PC-9 (cell line): ENCODE data around the gene FAM168A. TPM values are rescaled to one million over a fixed set of nuclear protein-coding genes. Genes with fewer than 3 reads are reported as not detected.

Experiments
- BruUV-seq: library from RNA; stranded (reverse); fragments of 400-500 nt; replicated peaks from 2 replicates; lab custom pipeline; 2021; lab: Mats Ljungman, UMichigan
- CTCF ChIA-PET: fragments of 300-600 bp; sonication (Branson Sonifier 250); formaldehyde crosslinking; loops from one replicate; lab custom pipeline; 2022; ENCODE audit warnings: antibody characterized with exemption; lab: Charles Lee
- POLR2A ChIA-PET: fragments of 300-600 bp; sonication (Branson Sonifier 250); formaldehyde crosslinking; loops from one replicate; lab custom pipeline; 2022; ENCODE audit warnings: antibody characterized with exemption; ENCODE audit not compliant: unreplicated experiment; lab: Charles Lee
- DNase-seq, 2 experiments: peaks; one replicate each; pipeline versions ENCODE4 v3.0.0 to v3.0.0-alpha.2; 2015 to 2022; ENCODE audit warnings: mixed read lengths in 1 of 2
- H2AFZ ChIP-seq: fragments of 200-600 bp; sonication (generic); 2 replicates; pipeline ENCODE4 v1.8.1; 2017; ENCODE audit warnings: antibody characterized with exemption
- H3F3A ChIP-seq: fragments of 200-600 bp; sonication (generic); 2 replicates; pipeline ENCODE4 v1.8.1; 2017; ENCODE audit warnings: antibody characterized with exemption, mild to moderate bottlenecking, low read depth; ENCODE audit not compliant: insufficient read depth
- H3K27ac ChIP-seq: fragments of 200-600 bp; sonication (generic); 2 replicates; pipeline ENCODE4 v1.6.1; 2016; ENCODE audit warnings: mixed run types
- H3K27me3 ChIP-seq: fragments of 200-600 bp; sonication (generic); 2 replicates; pipeline ENCODE4 v1.6.1; 2016; ENCODE audit warnings: low read depth, mixed run types; ENCODE audit not compliant: insufficient read depth
- H3K36me3 ChIP-seq: fragments of 200-600 bp; sonication (generic); 2 replicates; pipeline ENCODE4 v1.6.1; 2016; ENCODE audit warnings: low read depth, mixed run types
- H3K4me1 ChIP-seq: fragments of 200-600 bp; sonication (generic); replicated peaks from 2 replicates; pipeline ENCODE4 v1.6.1; 2016; ENCODE audit warnings: mixed run types; ENCODE audit not compliant: insufficient read depth
- H3K4me2 ChIP-seq: fragments of 200-600 bp; sonication (generic); 2 replicates; pipeline ENCODE4 v1.6.1; 2017; ENCODE audit warnings: mixed run types
- H3K4me3 ChIP-seq: fragments of 200-600 bp; sonication (generic); 2 replicates; pipeline ENCODE4 v1.6.1; 2016; ENCODE audit warnings: mixed run types
- H3K79me2 ChIP-seq: fragments of 200-600 bp; sonication (generic); 2 replicates; pipeline ENCODE4 v1.6.1; 2017; ENCODE audit warnings: low read depth, mixed run types
- H3K9me2 ChIP-seq: fragments of 200-600 bp; sonication (generic); 2 replicates; pipeline ENCODE4 v1.8.1; 2017; ENCODE audit warnings: mild to moderate bottlenecking; ENCODE audit not compliant: insufficient read depth
- H3K9me3 ChIP-seq: fragments of 200-600 bp; sonication (generic); 2 replicates; pipeline ENCODE4 v1.8.1; 2016; ENCODE audit warnings: low read depth; ENCODE audit not compliant: insufficient read depth
- H4K20me1 ChIP-seq: fragments of 200-600 bp; sonication (generic); 2 replicates; pipeline ENCODE4 v1.8.1; 2017; ENCODE audit not compliant: insufficient read depth
- EZH2 ChIP-seq: fragments of 200-600 bp; sonication (generic); IDR thresholded peaks from 2 replicates; pipeline ENCODE4 v1.8.0; 2017; ENCODE audit warnings: antibody characterized with exemption, low read depth
- intact Hi-C: fragments of 100-400 bp; cut with micrococcal nuclease; formaldehyde crosslinking; loops from one replicate; pipeline ENCODE4 v1.10.0; 2022; ENCODE audit not compliant: unreplicated experiment
- total RNA-seq: library from RNA; stranded (reverse); gene quantifications from 2 replicates; pipeline ENCODE4 v1.2.3, GENCODE V29; 2021
- TF ChIP-seq, protein P1 (sequence below): fragments of 200-600 bp; sonication (generic); conservative IDR thresholded peaks from 2 replicates; pipeline ENCODE4 v1.6.1; 2017; ENCODE audit warnings: mixed run types, antibody characterized with exemption, mild to moderate bottlenecking, moderate library complexity

The FAM168A gene
- total RNA-seq, 1 experiment from 2014 or later, result 51.2 TPM

DNA sequence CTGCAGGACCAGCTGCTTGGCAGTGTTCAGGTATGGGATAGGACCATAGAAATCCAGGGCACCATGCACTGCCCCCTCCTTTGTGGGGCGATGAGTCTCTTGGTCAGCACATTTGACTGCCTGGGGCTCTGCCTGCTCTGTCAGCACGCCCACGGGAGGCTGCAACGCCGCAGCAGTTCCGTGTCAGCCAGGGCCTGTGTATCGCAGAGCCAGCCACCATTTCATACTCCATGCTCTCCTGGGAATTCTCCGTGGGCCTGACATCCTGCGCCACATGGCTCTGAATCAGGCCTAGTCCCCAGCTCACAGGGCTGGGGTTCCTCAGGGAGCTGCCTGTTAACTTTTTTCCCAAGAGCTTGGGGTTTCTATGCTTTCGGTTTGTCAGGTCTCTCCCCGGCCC lies 238.6 kb downstream of the FAM168A start:
- Histone ChIP-seq H4K20me1 (no peaks in the 10 kb centered on the region), H3K27ac (no peak overlapping the region), H3K4me2 (no peak overlapping the region), H3K4me1 (no peaks in the 10 kb centered on the region), H3K4me3 (no peak overlapping the region), H3F3A (no peaks in the 10 kb centered on the region), H3K36me3 (0 out of 2 replicates have a peak, but pooled peaks cover 4% of the 10 kb centered on the region), H3K79me2 (no peaks in the 10 kb centered on the region), H2AFZ (no peak overlapping the region), H3K9me3 (no peaks in the 10 kb centered on the region), H3K27me3 (no peaks in the 10 kb centered on the region), H3K9me2 (no peaks in the 10 kb centered on the region)
- DNase-seq, result no peak
- TF ChIP-seq EZH2, result no peak
- TF ChIP-seq, protein P1, sequence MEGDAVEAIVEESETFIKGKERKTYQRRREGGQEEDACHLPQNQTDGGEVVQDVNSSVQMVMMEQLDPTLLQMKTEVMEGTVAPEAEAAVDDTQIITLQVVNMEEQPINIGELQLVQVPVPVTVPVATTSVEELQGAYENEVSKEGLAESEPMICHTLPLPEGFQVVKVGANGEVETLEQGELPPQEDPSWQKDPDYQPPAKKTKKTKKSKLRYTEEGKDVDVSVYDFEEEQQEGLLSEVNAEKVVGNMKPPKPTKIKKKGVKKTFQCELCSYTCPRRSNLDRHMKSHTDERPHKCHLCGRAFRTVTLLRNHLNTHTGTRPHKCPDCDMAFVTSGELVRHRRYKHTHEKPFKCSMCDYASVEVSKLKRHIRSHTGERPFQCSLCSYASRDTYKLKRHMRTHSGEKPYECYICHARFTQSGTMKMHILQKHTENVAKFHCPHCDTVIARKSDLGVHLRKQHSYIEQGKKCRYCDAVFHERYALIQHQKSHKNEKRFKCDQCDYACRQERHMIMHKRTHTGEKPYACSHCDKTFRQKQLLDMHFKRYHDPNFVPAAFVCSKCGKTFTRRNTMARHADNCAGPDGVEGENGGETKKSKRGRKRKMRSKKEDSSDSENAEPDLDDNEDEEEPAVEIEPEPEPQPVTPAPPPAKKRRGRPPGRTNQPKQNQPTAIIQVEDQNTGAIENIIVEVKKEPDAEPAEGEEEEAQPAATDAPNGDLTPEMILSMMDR, result no peak
- ChIA-PET POLR2A (interaction anchor here (0.6 kb wide), 1 partner anchor 259 kb away, joined by 13 read pairs; no protein-coding TSS in a partner anchor), CTCF (no interaction called here)
- no TSS peak for BruUV-seq
- intact Hi-C loops, result no loop called here

GRCh38 chr11:73358071-73358470 lies 239.8 kb downstream of the FAM168A start:
- no peak overlapping the region for H3K27ac ChIP-seq
- H2AFZ ChIP-seq, result no peak overlapping the region
- TF ChIP-seq, protein P1, result no peak
- no peak for TF ChIP-seq EZH2
- H3K36me3 ChIP-seq, result 0 out of 2 replicates have a peak, but pooled peaks cover 4% of the 10 kb centered on the region
- no peaks in the 10 kb centered on the region for H3K79me2 ChIP-seq
- no peaks in the 10 kb centered on the region for H3K4me1 ChIP-seq
- ChIA-PET POLR2A (no interaction called here), CTCF (interaction anchor here (0.6 kb wide), 1 partner anchor 532 kb away, joined by 3 read pairs; no protein-coding TSS in a partner anchor)
- no peak overlapping the region for H3K4me3 ChIP-seq
- H3K9me2 ChIP-seq, result no peaks in the 10 kb centered on the region
- H3K4me2 ChIP-seq, result no peak overlapping the region
- H3K9me3 ChIP-seq, result no peaks in the 10 kb centered on the region
- no peaks in the 10 kb centered on the region for H4K20me1 ChIP-seq
- H3K27me3 ChIP-seq, result no peaks in the 10 kb centered on the region
- no TSS peak for BruUV-seq
- no peaks in the 10 kb centered on the region for H3F3A ChIP-seq
- intact Hi-C loops, result no loop called here
- DNase-seq, result no peak

- H3K27ac ChIP-seq, result no peak overlapping the region
- H3K4me1 ChIP-seq, result no peaks in the 10 kb centered on the region
- DNase-seq, result no peak
- H3K4me3 ChIP-seq, result no peak overlapping the region
- H3K4me2 ChIP-seq, result no peak overlapping the region
- no peaks in the 10 kb centered on the region for H3K79me2 ChIP-seq
- no peak overlapping the region for H2AFZ ChIP-seq
- H3F3A ChIP-seq, result no peaks in the 10 kb centered on the region
- ChIA-PET CTCF (no interaction called here), POLR2A (no interaction called here)
- no peak for TF ChIP-seq EZH2
- TF ChIP-seq, protein P1, result no peak
- intact Hi-C loops, result no loop called here
- H3K9me2 ChIP-seq, result no peaks in the 10 kb centered on the region
- 0 out of 2 replicates have a peak, but pooled peaks cover 4% of the 10 kb centered on the region for H3K36me3 ChIP-seq
- H3K27me3 ChIP-seq, result no peaks in the 10 kb centered on the region
- no peaks in the 10 kb centered on the region for H3K9me3 ChIP-seq
- BruUV-seq, result no TSS peak
- H4K20me1 ChIP-seq, result no peaks in the 10 kb centered on the region
Observed at GRCh38 chr11:73356979-73357860, 240.7 kb downstream of the FAM168A start.
